SK-N-SH (cell line): ENCODE results near the gene NFIA.

ENCODE experiments used
- EP300 ChIP-seq, 2 experiments: IDR thresholded peaks; 2 replicates each; pipeline versions ENCODE4 v1.4.0 to v1.6.1; 2012; ENCODE audit warnings: borderline replicate concordance in 1 of 2, low read depth in 1 of 2, low read length in 1 of 2
- FOXM1 ChIP-seq: IDR thresholded peaks from 2 replicates; pipeline ENCODE4 v1.4.0; 2012; ENCODE audit warnings: low read depth, mild to moderate bottlenecking
- JUND ChIP-seq: IDR thresholded peaks from 2 replicates; pipeline ENCODE4 v1.4.0; 2012
- POLR2AphosphoS5 ChIP-seq: IDR thresholded peaks from 2 replicates; pipeline ENCODE4 v1.6.1; 2012; ENCODE audit warnings: low read depth, low read length
- RFX5 ChIP-seq: IDR thresholded peaks from 2 replicates; pipeline ENCODE4 v1.6.1; 2012; ENCODE audit warnings: mild to moderate bottlenecking, improper control_type of control experiment, low read length
- TCF12 ChIP-seq: IDR thresholded peaks from 2 replicates; pipeline ENCODE4 v1.4.0; 2012
- TF ChIP-seq, protein P1 (sequence below): fragments of 200-600 bp; sonication (generic); IDR thresholded peaks from 2 replicates; pipeline ENCODE4 v1.6.1; 2017; ENCODE audit warnings: antibody characterized with exemption, mild to moderate bottlenecking, moderate library complexity
- TF ChIP-seq, protein P2 (sequence below): fragments of 150-350 bp; IDR thresholded peaks from 2 replicates; pipeline ENCODE4 v1.6.1; 2017; ENCODE audit warnings: antibody characterized with exemption, low read length, low read depth, borderline replicate concordance
- TF ChIP-seq, protein P3 (sequence below): IDR thresholded peaks from 2 replicates; pipeline ENCODE4 v1.6.1; 2012; ENCODE audit warnings: mild to moderate bottlenecking, low read depth, low read length, moderate library complexity

DNA sequence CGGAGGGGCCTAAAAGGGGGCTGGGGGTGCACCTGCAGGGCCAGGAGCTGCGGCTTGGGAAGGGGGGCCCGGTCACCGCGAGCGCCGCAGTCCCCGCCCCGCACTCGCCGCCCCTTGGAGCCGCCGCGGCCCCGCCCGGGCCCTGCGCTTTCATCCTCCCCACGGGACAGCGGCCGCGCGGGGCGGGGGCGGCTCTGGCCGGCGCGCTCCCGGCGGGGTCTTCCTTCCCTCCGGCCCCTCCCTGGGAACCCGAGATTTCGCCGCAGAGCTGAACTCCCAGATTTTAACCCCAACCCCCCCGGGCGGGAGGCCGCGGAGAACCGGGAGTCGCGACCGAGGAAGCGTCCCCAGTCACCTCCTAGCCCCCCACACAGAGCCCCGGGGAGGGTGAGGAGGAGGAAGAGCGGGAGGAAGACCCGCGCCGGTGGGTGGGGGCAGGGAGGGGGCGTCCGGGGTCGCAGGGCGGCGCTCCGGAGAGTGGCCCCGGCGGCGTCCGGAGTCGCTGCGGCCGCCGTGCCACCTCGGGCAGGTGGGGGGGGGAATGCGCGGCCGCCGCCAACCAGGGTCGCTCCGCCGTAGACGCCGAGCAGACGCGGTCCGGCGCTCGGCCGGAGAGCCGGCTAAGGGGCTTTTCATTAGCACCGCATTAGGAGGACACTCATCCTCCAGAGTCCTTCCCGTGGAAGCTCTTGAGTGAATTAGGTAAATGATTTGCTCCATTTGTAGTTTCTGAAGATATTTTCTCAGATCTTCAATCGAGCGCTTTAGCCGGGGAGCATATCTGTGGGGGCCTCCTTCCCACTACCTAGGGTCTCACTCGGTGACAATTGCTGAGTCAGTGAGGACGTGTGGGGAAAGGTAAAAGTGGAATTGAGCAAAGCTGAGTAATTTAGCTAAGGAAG, 31.6 kb upstream of the NFIA start:
- TF ChIP-seq, protein P1, sequence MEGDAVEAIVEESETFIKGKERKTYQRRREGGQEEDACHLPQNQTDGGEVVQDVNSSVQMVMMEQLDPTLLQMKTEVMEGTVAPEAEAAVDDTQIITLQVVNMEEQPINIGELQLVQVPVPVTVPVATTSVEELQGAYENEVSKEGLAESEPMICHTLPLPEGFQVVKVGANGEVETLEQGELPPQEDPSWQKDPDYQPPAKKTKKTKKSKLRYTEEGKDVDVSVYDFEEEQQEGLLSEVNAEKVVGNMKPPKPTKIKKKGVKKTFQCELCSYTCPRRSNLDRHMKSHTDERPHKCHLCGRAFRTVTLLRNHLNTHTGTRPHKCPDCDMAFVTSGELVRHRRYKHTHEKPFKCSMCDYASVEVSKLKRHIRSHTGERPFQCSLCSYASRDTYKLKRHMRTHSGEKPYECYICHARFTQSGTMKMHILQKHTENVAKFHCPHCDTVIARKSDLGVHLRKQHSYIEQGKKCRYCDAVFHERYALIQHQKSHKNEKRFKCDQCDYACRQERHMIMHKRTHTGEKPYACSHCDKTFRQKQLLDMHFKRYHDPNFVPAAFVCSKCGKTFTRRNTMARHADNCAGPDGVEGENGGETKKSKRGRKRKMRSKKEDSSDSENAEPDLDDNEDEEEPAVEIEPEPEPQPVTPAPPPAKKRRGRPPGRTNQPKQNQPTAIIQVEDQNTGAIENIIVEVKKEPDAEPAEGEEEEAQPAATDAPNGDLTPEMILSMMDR, result no peak
- no peak for TF ChIP-seq RFX5
- TF ChIP-seq POLR2AphosphoS5, result no peak
- no peak; a peak in 1 of 4 replicates for TF ChIP-seq EP300 (IDR thresholded peaks at IDR 0.05; ENCODE audit: borderline replicate concordance in 1 of 2, low read depth in 1 of 2, low read length in 1 of 2)
- no peak for TF ChIP-seq FOXM1
- no peak for TF ChIP-seq TCF12
- TF ChIP-seq, protein P2, sequence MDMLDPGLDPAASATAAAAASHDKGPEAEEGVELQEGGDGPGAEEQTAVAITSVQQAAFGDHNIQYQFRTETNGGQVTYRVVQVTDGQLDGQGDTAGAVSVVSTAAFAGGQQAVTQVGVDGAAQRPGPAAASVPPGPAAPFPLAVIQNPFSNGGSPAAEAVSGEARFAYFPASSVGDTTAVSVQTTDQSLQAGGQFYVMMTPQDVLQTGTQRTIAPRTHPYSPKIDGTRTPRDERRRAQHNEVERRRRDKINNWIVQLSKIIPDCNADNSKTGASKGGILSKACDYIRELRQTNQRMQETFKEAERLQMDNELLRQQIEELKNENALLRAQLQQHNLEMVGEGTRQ, result no peak
- TF ChIP-seq, protein P3, sequence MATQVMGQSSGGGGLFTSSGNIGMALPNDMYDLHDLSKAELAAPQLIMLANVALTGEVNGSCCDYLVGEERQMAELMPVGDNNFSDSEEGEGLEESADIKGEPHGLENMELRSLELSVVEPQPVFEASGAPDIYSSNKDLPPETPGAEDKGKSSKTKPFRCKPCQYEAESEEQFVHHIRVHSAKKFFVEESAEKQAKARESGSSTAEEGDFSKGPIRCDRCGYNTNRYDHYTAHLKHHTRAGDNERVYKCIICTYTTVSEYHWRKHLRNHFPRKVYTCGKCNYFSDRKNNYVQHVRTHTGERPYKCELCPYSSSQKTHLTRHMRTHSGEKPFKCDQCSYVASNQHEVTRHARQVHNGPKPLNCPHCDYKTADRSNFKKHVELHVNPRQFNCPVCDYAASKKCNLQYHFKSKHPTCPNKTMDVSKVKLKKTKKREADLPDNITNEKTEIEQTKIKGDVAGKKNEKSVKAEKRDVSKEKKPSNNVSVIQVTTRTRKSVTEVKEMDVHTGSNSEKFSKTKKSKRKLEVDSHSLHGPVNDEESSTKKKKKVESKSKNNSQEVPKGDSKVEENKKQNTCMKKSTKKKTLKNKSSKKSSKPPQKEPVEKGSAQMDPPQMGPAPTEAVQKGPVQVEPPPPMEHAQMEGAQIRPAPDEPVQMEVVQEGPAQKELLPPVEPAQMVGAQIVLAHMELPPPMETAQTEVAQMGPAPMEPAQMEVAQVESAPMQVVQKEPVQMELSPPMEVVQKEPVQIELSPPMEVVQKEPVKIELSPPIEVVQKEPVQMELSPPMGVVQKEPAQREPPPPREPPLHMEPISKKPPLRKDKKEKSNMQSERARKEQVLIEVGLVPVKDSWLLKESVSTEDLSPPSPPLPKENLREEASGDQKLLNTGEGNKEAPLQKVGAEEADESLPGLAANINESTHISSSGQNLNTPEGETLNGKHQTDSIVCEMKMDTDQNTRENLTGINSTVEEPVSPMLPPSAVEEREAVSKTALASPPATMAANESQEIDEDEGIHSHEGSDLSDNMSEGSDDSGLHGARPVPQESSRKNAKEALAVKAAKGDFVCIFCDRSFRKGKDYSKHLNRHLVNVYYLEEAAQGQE, result no peak
- no peak for TF ChIP-seq JUND
